Measurements from ENCODE around the gene SLC6A7.

DNA sequence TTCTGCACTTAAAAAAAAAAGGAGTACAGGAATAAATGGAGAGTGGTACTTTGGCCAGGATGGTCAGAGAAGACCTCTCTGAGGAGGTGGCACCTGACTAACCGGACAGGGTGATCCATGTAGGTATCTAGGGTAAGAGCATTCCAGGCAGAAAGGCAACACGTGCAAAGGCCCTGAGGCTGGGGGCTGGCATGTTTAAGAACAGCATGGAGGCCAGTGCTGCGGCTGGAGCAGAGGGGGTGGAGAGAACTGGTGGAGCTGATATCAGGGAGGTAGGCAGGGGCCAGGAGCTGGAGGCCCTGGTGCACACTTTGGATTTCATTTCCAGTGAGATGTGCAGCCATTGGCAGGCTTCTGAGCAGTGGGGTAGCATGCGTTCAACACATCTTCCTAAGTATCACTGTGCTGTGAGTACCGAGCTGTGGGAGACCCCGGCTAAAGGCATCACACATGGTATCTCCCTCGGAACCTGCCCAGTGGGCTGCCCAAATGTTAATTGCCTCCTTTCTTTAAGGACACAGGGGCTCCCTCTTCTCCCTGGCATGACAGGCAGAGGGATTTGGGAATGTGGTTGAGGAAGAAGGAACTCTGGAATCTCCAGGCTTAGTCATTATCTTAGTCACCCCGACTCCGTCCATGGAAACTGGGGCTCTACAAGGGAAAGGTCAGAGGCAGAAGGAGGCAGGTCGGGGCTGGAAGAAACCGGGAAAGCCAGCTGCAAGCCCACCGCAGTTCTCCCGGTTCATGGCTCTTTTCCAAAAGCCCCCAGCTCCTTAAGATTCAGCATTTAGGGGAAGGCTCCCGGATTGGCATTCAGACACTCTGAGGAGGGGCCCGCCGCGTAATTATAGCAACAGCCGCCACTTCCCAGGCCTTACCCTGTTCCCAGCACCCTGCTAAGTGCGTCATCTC, 18.6 kb downstream of the SLC6A7 start:
- no peak for TF ChIP-seq POLR2A (IDR thresholded peaks at IDR 0.05)
- no peak for TF ChIP-seq POLR2AphosphoS5 (IDR thresholded peaks at IDR 0.05)

All from gastroesophageal sphincter (tissue), 2 donors.